Measurements from ENCODE around the gene PDZRN3. TPM values are rescaled to one million over a fixed set of nuclear protein-coding genes. Genes with fewer than 3 reads are reported as not detected.

Gene PDZRN3
- total and polyA plus RNA-seq, 2 experiments from 2014 or later, result 7.5 to 14.0 TPM

DNA sequence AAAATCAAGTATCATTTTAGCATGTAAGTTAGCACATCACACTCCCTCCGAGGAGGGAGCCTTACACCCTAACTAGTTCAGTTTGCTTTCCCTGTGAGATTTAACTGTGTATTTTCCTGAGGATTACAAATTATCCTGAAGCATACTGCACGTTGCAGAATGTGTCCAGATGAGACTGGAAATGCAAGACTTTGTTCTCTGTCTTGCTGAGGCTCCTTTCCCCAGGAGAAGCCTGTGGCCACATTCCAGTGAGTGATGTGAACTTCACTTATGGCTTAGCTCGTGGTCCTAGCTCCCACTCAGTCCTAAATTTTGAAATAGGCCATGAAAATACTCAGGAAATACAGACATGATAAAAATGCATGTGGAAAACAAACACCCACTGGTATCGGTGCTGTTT lies 23.7 kb downstream of the PDZRN3 start (continued):
- TF ChIP-seq, protein P1, sequence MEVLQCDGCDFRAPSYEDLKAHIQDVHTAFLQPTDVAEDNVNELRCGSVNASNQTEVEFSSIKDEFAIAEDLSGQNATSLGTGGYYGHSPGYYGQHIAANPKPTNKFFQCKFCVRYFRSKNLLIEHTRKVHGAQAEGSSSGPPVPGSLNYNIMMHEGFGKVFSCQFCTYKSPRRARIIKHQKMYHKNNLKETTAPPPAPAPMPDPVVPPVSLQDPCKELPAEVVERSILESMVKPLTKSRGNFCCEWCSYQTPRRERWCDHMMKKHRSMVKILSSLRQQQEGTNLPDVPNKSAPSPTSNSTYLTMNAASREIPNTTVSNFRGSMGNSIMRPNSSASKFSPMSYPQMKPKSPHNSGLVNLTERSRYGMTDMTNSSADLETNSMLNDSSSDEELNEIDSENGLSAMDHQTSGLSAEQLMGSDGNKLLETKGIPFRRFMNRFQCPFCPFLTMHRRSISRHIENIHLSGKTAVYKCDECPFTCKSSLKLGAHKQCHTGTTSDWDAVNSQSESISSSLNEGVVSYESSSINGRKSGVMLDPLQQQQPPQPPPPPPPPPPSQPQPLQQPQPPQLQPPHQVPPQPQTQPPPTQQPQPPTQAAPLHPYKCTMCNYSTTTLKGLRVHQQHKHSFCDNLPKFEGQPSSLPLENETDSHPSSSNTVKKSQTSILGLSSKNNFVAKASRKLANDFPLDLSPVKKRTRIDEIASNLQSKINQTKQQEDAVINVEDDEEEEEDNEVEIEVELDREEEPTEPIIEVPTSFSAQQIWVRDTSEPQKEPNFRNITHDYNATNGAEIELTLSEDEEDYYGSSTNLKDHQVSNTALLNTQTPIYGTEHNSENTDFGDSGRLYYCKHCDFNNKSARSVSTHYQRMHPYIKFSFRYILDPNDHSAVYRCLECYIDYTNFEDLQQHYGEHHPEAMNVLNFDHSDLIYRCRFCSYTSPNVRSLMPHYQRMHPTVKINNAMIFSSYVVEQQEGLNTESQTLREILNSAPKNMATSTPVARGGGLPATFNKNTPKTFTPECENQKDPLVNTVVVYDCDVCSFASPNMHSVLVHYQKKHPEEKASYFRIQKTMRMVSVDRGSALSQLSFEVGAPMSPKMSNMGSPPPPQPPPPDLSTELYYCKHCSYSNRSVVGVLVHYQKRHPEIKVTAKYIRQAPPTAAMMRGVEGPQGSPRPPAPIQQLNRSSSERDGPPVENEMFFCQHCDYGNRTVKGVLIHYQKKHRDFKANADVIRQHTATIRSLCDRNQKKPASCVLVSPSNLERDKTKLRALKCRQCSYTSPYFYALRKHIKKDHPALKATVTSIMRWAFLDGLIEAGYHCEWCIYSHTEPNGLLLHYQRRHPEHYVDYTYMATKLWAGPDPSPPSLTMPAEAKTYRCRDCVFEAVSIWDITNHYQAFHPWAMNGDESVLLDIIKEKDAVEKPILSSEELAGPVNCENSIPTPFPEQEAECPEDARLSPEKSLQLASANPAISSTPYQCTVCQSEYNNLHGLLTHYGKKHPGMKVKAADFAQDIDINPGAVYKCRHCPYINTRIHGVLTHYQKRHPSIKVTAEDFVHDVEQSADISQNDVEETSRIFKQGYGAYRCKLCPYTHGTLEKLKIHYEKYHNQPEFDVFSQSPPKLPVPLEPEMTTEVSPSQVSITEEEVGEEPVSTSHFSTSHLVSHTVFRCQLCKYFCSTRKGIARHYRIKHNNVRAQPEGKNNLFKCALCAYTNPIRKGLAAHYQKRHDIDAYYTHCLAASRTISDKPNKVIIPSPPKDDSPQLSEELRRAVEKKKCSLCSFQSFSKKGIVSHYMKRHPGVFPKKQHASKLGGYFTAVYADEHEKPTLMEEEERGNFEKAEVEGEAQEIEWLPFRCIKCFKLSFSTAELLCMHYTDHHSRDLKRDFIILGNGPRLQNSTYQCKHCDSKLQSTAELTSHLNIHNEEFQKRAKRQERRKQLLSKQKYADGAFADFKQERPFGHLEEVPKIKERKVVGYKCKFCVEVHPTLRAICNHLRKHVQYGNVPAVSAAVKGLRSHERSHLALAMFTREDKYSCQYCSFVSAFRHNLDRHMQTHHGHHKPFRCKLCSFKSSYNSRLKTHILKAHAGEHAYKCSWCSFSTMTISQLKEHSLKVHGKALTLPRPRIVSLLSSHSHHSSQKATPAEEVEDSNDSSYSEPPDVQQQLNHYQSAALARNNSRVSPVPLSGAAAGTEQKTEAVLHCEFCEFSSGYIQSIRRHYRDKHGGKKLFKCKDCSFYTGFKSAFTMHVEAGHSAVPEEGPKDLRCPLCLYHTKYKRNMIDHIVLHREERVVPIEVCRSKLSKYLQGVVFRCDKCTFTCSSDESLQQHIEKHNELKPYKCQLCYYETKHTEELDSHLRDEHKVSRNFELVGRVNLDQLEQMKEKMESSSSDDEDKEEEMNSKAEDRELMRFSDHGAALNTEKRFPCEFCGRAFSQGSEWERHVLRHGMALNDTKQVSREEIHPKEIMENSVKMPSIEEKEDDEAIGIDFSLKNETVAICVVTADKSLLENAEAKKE (CRISPR knock-in tag; IDR thresholded peaks at IDR 0.05), result no peak

DNA sequence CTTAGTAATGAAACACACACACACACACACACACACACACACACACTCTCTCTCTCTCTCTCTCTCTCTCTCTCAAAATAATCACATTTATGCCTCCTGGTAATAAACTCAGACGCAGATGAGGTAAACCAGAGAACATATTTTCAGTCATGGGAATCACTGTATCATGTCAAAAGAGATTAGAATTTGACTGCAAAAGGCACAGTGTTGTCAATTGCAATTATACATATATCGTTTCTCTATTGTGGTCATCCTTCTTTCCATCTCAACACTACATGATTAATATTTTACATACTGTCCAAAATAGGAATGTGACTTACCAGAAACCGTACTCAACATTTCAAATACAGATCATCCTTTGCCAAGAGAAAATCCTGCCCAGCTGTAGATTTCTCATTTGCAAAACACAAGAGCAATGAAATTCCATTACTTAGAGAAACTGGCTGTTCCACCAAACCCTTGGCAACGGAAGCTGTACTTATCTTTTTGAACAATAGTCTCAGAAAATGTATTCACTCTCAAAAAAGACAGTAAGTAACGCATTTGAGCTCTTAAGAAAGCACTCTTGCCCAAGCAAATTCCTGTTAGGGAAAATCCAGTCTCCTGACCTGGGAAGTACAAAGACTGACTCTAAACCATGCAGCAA lies 24.3 kb downstream of the PDZRN3 start:
- peaks cover 7% of the 10 kb centered on the region for H3K4me1 Mint-ChIP-seq
- H3K4me2 ChIP-seq, result no peak overlapping the region
- DNase-seq (ENCODE audit: low spot score) (no peak), ATAC-seq (no peak)
- H3K36me3 Mint-ChIP-seq (ENCODE audit: low read depth), result peaks cover 7% of the 10 kb centered on the region; the same call in 2 of the 3 replicates
- no peaks in the 10 kb centered on the region for H3K27me3 ChIP-seq (ENCODE audit: insufficient read depth)
- no peak overlapping the region for H2AFZ ChIP-seq
- H3K4me3 ChIP-seq, result no peak overlapping the region
- H3K27ac ChIP-seq (ENCODE audit: low read depth), result no peak overlapping the region
- H3K36me3 ChIP-seq (ENCODE audit: insufficient read depth), result no peaks in the 10 kb centered on the region
- no peaks in the 10 kb centered on the region for H3K9me3 Mint-ChIP-seq
- H3K4me3 Mint-ChIP-seq, result no peak overlapping the region
- no peaks in the 10 kb centered on the region for H3F3A ChIP-seq (replicated peaks; ENCODE audit: low read depth)
- peaks cover 28% of the 10 kb centered on the region for H3K4me1 ChIP-seq (ENCODE audit: insufficient read depth)
- no peaks in the 10 kb centered on the region for H4K20me1 ChIP-seq (replicated peaks; ENCODE audit: insufficient read depth)
- no peaks in the 10 kb centered on the region for H3K9me2 ChIP-seq (ENCODE audit: insufficient read depth)
- no peak overlapping the region for H3K27ac Mint-ChIP-seq
- H3K79me2 ChIP-seq (replicated peaks; ENCODE audit: insufficient read depth), result no peaks in the 10 kb centered on the region
- no peaks in the 10 kb centered on the region for H3K27me3 Mint-ChIP-seq (ENCODE audit: insufficient read depth, low read depth, poor library complexity)
- TF ChIP-seq EZH2phosphoT487 (IDR thresholded peaks at IDR 0.05; ENCODE audit: unreplicated experiment) (no peak), NANOG (IDR thresholded peaks at IDR 0.05; ENCODE audit: borderline replicate concordance) (no peak), POLR2AphosphoS5 (IDR thresholded peaks at IDR 0.05; ENCODE audit: low read depth) (no peak), ZNF114 (CRISPR knock-in tag; IDR thresholded peaks at IDR 0.05) (no peak), JUNB (IDR thresholded peaks at IDR 0.05; ENCODE audit: unreplicated experiment) (no peak), CREB1 (CRISPR knock-in tag; IDR thresholded peaks at IDR 0.05; ENCODE audit: low read depth) (no peak), STAT1 (IDR thresholded peaks at IDR 0.05; ENCODE audit: unreplicated experiment) (no peak)
- TF ChIP-seq, protein P2, sequence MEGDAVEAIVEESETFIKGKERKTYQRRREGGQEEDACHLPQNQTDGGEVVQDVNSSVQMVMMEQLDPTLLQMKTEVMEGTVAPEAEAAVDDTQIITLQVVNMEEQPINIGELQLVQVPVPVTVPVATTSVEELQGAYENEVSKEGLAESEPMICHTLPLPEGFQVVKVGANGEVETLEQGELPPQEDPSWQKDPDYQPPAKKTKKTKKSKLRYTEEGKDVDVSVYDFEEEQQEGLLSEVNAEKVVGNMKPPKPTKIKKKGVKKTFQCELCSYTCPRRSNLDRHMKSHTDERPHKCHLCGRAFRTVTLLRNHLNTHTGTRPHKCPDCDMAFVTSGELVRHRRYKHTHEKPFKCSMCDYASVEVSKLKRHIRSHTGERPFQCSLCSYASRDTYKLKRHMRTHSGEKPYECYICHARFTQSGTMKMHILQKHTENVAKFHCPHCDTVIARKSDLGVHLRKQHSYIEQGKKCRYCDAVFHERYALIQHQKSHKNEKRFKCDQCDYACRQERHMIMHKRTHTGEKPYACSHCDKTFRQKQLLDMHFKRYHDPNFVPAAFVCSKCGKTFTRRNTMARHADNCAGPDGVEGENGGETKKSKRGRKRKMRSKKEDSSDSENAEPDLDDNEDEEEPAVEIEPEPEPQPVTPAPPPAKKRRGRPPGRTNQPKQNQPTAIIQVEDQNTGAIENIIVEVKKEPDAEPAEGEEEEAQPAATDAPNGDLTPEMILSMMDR (conservative IDR thresholded peaks at IDR 0.05; ENCODE audit: low read depth in 2 of 2), result no peak
- TF ChIP-seq, protein P3, sequence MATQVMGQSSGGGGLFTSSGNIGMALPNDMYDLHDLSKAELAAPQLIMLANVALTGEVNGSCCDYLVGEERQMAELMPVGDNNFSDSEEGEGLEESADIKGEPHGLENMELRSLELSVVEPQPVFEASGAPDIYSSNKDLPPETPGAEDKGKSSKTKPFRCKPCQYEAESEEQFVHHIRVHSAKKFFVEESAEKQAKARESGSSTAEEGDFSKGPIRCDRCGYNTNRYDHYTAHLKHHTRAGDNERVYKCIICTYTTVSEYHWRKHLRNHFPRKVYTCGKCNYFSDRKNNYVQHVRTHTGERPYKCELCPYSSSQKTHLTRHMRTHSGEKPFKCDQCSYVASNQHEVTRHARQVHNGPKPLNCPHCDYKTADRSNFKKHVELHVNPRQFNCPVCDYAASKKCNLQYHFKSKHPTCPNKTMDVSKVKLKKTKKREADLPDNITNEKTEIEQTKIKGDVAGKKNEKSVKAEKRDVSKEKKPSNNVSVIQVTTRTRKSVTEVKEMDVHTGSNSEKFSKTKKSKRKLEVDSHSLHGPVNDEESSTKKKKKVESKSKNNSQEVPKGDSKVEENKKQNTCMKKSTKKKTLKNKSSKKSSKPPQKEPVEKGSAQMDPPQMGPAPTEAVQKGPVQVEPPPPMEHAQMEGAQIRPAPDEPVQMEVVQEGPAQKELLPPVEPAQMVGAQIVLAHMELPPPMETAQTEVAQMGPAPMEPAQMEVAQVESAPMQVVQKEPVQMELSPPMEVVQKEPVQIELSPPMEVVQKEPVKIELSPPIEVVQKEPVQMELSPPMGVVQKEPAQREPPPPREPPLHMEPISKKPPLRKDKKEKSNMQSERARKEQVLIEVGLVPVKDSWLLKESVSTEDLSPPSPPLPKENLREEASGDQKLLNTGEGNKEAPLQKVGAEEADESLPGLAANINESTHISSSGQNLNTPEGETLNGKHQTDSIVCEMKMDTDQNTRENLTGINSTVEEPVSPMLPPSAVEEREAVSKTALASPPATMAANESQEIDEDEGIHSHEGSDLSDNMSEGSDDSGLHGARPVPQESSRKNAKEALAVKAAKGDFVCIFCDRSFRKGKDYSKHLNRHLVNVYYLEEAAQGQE (IDR thresholded peaks at IDR 0.05; ENCODE audit: unreplicated experiment), result no peak
